HG02970 (cell line): ENCODE results near the gene GAS7.

Experiments
- ATAC-seq: cut with Tn5 transposase; IDR thresholded peaks from one replicate; pipeline ENCODE4 v1.9.1; 2021; ENCODE audit warnings: mild to moderate bottlenecking, moderate library complexity, moderate number of reproducible peaks; ENCODE audit not compliant: unreplicated experiment, low FRiP score

The GAS7 gene

GRCh38 chr17:9874722-9875121 lies 323.7 kb downstream of the GAS7 start:
- ATAC-seq, result no peak

- no peak for ATAC-seq
Measured at GRCh38 chr17:9872852-9873251, 325.6 kb downstream of the GAS7 start.

GRCh38 chr17:9868552-9868951 lies 329.9 kb downstream of the GAS7 start:
- ATAC-seq, result no peak

- ATAC-seq, result no peak
Measured at GRCh38 chr17:9865586-9865985, 332.8 kb downstream of the GAS7 start.

GRCh38 chr17:9862949-9863348 lies 335.5 kb downstream of the GAS7 start:
- no peak for ATAC-seq

GRCh38 chr17:9862220-9862619 lies 336.2 kb downstream of the GAS7 start:
- no peak for ATAC-seq

GRCh38 chr17:9860851-9861250 lies 337.6 kb downstream of the GAS7 start:
- ATAC-seq, result no peak
